HG03442 (cell line): ENCODE measurements around the gene KHDC4.

Experiments used
- ATAC-seq: cut with Tn5 transposase; IDR thresholded peaks from one replicate; pipeline ENCODE4 v1.9.1; 2021; ENCODE audit warnings: mild to moderate bottlenecking, moderate library complexity; ENCODE audit not compliant: unreplicated experiment

KHDC4 gene

GRCh38 chr1:155934097-155934935 is at the start of gene KHDC4:
Gene KHDC4 (minus strand): TSS chr1:155934413. CDS start chr1:155934373, 40 bp downstream.
- peak; percentile 93 for ATAC-seq

DNA sequence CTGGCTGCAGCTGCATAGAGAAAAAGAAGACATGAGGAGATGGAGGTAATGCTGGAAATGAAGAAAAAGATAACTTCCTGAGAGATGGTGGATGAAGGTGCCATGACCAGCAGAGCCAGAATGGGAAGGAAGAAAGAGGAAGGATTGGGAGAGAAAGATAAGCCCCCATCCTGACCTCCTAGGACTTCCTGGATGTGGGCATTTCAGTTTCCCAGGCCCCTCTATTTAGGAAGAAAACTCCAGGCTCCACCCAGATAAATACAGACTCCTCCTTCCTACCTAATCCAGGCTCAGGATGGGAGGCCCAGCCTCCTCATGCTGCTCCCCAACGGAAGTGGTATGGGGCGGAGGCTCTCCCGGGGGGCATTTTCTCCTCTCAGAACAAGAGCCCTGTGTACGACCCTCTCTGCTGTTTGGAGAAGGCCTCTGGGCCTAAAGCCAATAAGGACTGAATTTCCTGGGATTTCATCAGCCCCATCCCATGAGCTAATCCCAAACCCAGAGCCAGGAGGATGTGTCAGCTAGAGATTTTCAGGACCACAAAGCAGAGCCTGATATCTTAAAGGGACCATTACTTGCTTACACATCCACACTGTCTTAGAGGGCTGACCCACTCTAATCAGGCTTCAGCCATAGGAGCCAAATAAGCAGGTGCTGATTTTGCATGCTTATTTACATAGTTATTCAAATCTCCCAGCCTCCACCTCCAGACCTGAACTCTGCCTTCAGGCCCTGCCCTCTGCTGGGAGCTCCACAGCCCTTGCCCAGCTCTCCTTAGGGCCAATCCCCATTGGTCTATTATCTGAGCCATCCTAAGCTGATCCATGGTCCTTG is 49.2 kb upstream of the KHDC4 start:
- no peak for ATAC-seq

DNA sequence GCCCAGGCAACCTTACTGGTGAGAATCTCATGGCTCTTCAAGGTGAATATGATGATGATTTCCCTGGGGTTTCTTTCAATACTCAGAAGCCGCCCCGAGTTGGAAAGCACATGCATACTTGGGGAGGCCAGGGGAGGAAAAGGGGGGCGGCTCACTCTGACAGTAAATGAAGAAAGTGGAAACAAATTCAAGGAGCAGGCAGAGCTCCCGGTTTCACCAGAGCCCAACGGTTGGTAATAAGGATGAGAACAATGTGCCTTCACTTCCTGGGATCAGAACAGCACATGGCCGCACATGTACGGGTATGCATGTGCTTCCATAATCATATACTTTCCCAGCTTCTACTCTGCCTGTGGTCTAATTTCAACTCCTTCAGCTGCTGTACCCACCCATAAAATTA is 47.9 kb upstream of the KHDC4 start:
- ATAC-seq: no peak

GRCh38 chr1:155981266-155982088 is 47.3 kb upstream of the KHDC4 start:
- no peak for ATAC-seq

- no peak for ATAC-seq
Observed at GRCh38 chr1:155979597-155980343, 45.6 kb upstream of the KHDC4 start.

DNA sequence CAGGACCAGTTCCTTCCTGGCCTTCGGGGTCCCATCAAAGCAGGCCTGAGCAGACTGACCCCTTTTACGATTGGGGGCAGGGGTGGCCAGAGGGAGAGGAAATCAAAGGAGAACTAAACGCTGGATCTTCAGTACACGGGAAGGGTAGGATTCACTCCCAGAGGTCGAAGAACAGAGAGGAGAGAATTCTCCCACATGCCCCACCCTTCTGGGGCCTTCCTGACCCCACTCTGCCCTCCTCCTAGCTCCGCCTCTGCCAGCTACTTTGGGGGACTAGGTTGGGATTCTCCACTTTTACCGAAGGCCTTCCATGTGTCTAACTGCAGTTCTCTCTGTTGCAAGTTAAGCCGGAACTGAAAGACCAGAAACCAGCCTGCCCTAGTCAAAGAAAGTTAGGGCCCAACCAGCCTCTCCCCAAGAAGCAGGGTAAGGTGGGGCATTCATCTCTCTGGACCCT is 44.8 kb upstream of the KHDC4 start:
- no peak for ATAC-seq

GRCh38 chr1:155978325-155978972 is 44.2 kb upstream of the KHDC4 start, which contains the start of gene ARHGEF2:
Gene ARHGEF2 (minus strand): TSS chr1:155978547. CDS start chr1:155978427, 120 bp downstream.
- peak; percentile 42 for ATAC-seq

DNA sequence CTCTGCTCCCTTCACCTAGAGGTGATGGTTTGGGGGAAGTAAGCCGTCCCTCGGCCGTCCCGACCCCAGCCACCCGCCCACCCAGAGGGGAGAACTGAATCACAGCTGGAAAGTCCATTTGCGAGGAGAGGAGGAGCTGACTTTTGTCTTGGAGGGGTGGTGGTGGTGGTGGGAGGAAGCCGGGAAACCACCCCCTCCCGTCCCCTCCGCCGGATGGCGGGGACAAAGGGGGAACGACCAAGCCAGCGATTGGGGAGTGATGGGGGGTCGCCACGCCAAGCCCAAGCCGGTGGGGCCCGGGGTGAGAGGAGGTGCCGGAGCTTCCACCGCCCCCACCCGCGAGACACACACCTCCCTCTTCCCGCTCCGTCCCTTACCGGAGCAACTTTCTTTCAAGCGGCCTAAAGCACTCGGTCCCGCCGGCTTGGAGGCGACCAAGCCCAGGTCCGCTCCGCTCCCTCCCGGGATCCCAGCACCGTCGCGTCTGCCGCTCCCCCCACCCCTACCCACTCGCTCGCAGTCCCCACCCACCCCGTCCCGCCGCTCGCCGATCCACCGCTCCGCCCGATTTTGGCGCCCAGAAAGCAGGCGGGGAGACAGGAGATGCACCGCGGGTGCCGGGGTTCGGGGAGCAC is 43.6 kb upstream of the KHDC4 start:
- ATAC-seq: no peak

- no peak for ATAC-seq
Observed at GRCh38 chr1:155976913-155977689, 42.9 kb upstream of the KHDC4 start.

DNA sequence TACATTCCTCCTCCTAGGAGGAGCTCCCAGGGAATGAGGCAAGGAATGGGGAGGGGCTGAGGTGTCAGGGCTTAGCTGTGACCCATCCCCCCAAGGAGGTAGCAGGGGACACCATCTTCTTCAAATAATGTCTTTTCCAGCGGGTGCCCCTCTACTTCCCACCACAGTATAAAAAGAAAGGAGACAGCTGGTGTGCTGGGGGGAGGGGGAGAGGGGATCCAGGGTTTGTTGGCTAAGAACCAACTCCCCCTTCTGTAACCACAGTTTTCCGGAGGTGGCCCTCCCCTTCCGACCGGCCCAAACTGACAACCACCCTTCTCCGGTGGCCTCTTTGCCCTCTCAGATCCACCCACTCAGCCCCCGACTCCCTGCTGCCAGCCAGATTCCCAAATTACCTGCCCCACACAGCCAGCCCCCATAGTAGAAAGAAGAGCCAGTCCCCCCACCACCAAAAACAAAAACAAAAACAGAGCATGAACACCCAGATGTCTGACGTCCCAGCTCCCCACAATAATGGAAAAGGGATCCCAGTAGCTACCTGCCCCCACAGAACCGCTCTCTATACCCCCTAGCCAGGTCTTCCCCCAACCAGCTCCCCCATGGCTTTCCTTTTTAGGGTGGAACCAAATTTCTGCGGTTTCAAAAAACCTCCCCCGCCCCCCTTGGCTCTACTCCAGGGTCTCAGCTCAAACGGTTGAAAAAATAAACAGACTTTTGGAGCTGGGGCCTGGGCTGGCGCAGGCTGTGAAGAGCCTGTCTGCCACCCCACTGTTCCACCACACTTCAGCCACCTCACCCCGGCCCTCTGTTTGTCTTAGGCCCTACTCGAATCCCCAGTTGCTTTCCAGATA is 42.1 kb upstream of the KHDC4 start:
- no peak for ATAC-seq

- no peak for ATAC-seq
Observed at GRCh38 chr1:155975375-155976061, 41.3 kb upstream of the KHDC4 start.

GRCh38 chr1:155974208-155975115 is 40.2 kb upstream of the KHDC4 start:
- no peak for ATAC-seq

DNA sequence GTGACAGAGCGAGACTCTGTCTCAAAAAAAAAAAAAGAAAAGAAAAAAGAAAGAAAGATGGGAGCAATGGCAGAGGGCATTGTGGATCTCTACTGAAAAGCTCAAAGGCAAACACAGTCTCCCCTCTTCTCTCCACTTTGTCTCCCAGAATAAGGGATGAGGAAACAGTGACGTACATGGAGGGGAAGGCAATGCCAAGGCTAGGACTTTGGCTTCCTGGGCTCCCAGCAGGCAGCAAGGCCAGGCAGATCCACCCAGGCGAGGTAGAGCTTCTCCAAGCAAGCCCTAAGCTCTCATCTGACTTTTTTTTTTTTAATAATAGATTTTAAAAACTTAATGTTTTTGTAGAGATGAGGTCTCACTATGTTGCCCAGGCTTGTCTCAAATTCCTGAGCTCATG is 39.5 kb upstream of the KHDC4 start:
- ATAC-seq: no peak

DNA sequence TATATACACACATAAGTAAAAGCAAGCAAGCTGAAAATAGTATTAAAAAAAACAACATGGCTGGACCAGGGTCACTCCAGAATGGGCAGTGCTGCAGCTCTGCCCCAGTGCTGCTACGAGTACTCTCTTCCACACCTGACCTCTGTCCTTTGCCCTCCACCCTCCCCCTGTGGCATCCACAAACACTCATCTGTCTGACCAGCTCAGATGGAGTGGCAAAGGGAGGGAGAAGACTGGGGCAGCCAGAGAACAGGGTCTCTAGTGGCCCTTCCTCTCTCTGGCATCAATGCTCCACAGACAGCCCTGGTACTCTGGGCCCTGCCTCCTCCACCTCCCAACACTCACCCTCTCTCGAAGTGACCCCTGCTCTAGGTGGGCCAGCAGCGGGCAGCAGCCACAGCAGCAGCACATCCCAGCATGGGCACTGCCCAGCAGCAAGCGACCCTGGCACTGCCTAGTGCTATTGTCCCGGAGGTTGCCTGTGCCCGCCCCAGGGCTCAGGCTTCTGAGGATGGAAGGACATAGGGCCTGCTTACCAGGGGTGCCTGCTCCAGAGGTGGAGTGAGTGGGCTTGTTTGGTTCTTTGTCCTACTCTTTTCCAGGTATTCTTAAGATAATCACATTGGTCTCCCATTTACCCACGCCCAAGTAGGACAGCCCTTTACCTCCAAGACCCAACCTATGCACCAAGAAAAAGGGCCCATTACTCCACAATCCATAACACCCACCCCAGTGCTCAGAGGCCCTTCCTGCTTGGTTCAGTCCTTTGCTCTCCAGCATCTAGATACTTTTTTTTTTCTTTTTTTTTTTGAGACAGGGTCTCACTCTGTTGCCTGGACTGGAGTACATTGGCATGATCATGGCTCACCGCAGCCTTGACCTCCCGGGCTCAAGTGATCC is 37.9 kb upstream of the KHDC4 start:
- ATAC-seq: no peak
